Liver (tissue), 9 donors: ENCODE measurements around the gene ZNF227. TPM values are rescaled to one million over a fixed set of nuclear protein-coding genes. Genes with fewer than 3 reads are reported as not detected.

Source experiments
- DNase-seq: peaks from one replicate; pipeline ENCODE4 v3.0.0-alpha.2; 2017; ENCODE audit warnings: low spot score
- H3K27ac ChIP-seq, 2 donors: one replicate each; pipeline ENCODE4 v1.7.0; 2013; ENCODE audit warnings: inconsistent platforms in 2 of 2, low read length in 2 of 2, control low read depth in 1 of 2, low read depth in 1 of 2, mild to moderate bottlenecking in 1 of 2
- H3K27me3 ChIP-seq, 4 donors: one replicate each; pipeline versions ENCODE4 v1.6.1 to v1.7.0; 2013; ENCODE audit warnings: low read length in 3 of 4, inconsistent platforms in 1 of 4, mild to moderate bottlenecking in 1 of 4, moderate library complexity in 1 of 4; ENCODE audit not compliant: control insufficient read depth in 4 of 4, insufficient read depth in 4 of 4
- H3K36me3 ChIP-seq, 4 donors: one replicate each; pipeline versions ENCODE4 v1.6.1 to v1.7.0; 2013; ENCODE audit warnings: low read length in 3 of 4, mild to moderate bottlenecking in 3 of 4, low read depth in 1 of 4, moderate library complexity in 1 of 4; ENCODE audit not compliant: control insufficient read depth in 4 of 4, insufficient read depth in 3 of 4
- H3K4me1 ChIP-seq, 4 donors: one replicate each; pipeline versions ENCODE4 v1.6.1 to v1.7.0; 2013; ENCODE audit warnings: low read length in 3 of 4, mild to moderate bottlenecking in 3 of 4, moderate library complexity in 1 of 4; ENCODE audit not compliant: control insufficient read depth in 4 of 4, insufficient read depth in 4 of 4
- H3K4me3 ChIP-seq, 3 donors: one replicate each; pipeline versions ENCODE4 v1.6.1 to v1.7.0; 2013; ENCODE audit warnings: low read length in 3 of 3, control low read depth in 1 of 3, low read depth in 1 of 3, mild to moderate bottlenecking in 1 of 3
- H3K9ac ChIP-seq, 2 donors: one replicate each; pipeline ENCODE4 v1.7.0; 2013; ENCODE audit warnings: low read length in 2 of 2, mild to moderate bottlenecking in 2 of 2, moderate library complexity in 2 of 2, control low read depth in 1 of 2, low read depth in 1 of 2
- H3K9me3 ChIP-seq, 4 donors: one replicate each; pipeline versions ENCODE4 v1.6.1 to v1.7.0; 2013; ENCODE audit warnings: low read length in 3 of 4; ENCODE audit not compliant: control insufficient read depth in 4 of 4
- ATF3 ChIP-seq: IDR thresholded peaks from 2 replicates; pipeline ENCODE4 v1.6.1; 2016; ENCODE audit warnings: antibody characterized with exemption
- EGR1 ChIP-seq, 2 donors: IDR thresholded peaks; 2 replicates each; pipeline ENCODE4 v1.6.1; 2016 to 2018; ENCODE audit warnings: antibody characterized with exemption in 2 of 2, low read depth in 2 of 2
- FOXA1 ChIP-seq: IDR thresholded peaks from 2 replicates; pipeline ENCODE4 v1.6.1; 2016; ENCODE audit warnings: antibody characterized with exemption
- FOXA2 ChIP-seq: IDR thresholded peaks from 2 replicates; pipeline ENCODE4 v1.6.1; 2016; ENCODE audit warnings: antibody characterized with exemption
- GABPA ChIP-seq, 2 donors: IDR thresholded peaks in 1 of 2; conservative IDR thresholded peaks in 1 of 2; 2 replicates each; pipeline ENCODE4 v1.6.1; 2016; ENCODE audit warnings: antibody characterized with exemption in 2 of 2, mild to moderate bottlenecking in 1 of 2, moderate library complexity in 1 of 2
- HNF4A ChIP-seq, 2 donors: conservative IDR thresholded peaks; 2 replicates each; pipeline ENCODE4 v1.6.1; 2016; ENCODE audit warnings: antibody characterized with exemption in 2 of 2, mild to moderate bottlenecking in 2 of 2
- JUND ChIP-seq, 2 donors: IDR thresholded peaks; 2 replicates each; pipeline ENCODE4 v1.6.1; 2016; ENCODE audit warnings: antibody characterized with exemption in 2 of 2
- NR2F2 ChIP-seq: IDR thresholded peaks from 2 replicates; pipeline ENCODE4 v1.6.1; 2016; ENCODE audit warnings: antibody characterized with exemption
- RAD21 ChIP-seq, 2 donors: IDR thresholded peaks; 2 replicates each; pipeline ENCODE4 v1.6.1; 2016; ENCODE audit warnings: antibody characterized with exemption in 2 of 2, mild to moderate bottlenecking in 2 of 2
- TAF1 ChIP-seq: conservative IDR thresholded peaks from 2 replicates; pipeline ENCODE4 v1.6.1; 2016; ENCODE audit warnings: antibody characterized with exemption, mild to moderate bottlenecking
- YY1 ChIP-seq: IDR thresholded peaks from 2 replicates; pipeline ENCODE4 v1.6.1; 2016; ENCODE audit warnings: antibody characterized with exemption, mild to moderate bottlenecking
- WGBS: extraction: QIAGEN DNeasy Blood & Tissue Kit; methylation state at CpG from one replicate; pipeline ENCODE4 v1.1.7; 2013; 5-methylcytosine and 5-hydroxymethylcytosine counted together
- polyA plus RNA-seq, 2 donors: library from polyadenylated mRNA; stranded (reverse) in 1 of 2; unstranded in 1 of 2; fragments of 200-250 nt in 1 of 2; fragments of >200 nt in 1 of 2; fragmentation: Nextera tagmentation in 1 of 2; extraction: Ambion mirVana in 1 of 2; gene quantifications; one replicate each; pipeline versions ENCODE4 v1.2.1 to v1.2.3, GENCODE V29; 2013 to 2015
- total RNA-seq, 2 donors: library from RNA; depleted of rRNA; stranded (reverse); fragments of >200 nt; gene quantifications; one replicate each; pipeline ENCODE4 v1.2.3, GENCODE V29; 2014
- TF ChIP-seq, protein P1 (sequence below): fragments of 150-350 bp; IDR thresholded peaks from 2 replicates; pipeline ENCODE4 v1.5.1; 2017; ENCODE audit warnings: improper control_type of control experiment, low read depth, low read length; ENCODE audit not compliant: missing input control
- TF ChIP-seq, protein P2 (sequence below): IDR thresholded peaks from 2 replicates; pipeline ENCODE4 v1.6.1; 2016; ENCODE audit warnings: antibody characterized with exemption
- TF ChIP-seq, protein P3 (sequence below): IDR thresholded peaks from 2 replicates; pipeline ENCODE4 v1.6.1; 2016; ENCODE audit warnings: antibody characterized with exemption, mild to moderate bottlenecking
- donor health status: healthy.
- donor health status: healthy.
- donor health status: healthy.
- donor health status: healthy.
- donor health status: healthy.

The ZNF227 gene
- total and polyA plus RNA-seq, 4 donors: 3.3 to 10.9 (median 6.1) TPM

DNA sequence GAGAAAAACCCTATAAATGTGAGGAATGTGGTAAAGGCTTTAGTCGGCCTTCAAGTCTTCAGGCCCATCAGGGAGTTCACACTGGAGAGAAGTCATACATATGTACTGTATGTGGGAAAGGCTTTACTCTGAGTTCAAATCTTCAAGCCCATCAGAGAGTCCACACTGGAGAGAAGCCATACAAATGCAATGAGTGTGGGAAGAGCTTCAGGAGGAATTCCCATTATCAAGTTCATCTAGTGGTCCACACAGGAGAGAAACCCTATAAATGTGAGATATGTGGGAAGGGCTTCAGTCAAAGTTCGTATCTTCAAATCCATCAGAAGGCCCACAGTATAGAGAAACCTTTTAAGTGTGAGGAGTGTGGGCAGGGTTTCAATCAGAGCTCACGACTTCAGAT is 35.7 kb upstream of the ZNF227 start:
- WGBS: 98% methylated on average over 3 of the region's 3 CpGs
- peak overlapping the region in 2 of 3 donors; percentile 59 to 69 for H3K4me3 ChIP-seq

DNA sequence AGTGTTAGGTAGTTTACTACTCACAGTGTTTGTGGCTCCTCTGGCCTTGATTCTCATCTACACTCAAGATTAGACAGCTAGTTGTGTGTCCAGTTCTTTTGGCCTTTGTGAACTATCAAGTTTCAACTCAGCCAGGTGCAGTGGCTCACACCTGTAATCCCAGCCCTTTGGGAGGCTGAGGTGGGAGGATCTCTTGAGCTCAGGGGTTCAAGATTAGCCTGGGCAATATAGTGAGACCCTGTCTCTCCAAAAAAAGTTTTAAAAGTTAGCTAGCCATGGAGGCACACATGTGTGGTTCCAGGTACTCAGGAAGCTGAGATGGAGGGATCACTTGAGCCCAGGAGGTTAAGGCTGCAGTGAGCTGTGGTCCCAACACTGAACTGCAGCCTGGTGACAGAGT is 31.4 kb upstream of the ZNF227 start:
- H3K27me3 ChIP-seq: no peaks in the 10 kb centered on the region
- H3K9me3 ChIP-seq: peaks cover 42 to 81% (median 68%) of the 10 kb centered on the region in 4 donors
- H3K4me1 ChIP-seq: no peaks in the 10 kb centered on the region
- no peak overlapping the region for H3K9ac ChIP-seq
- peaks cover 2 to 16% (median 13%) of the 10 kb centered on the region in 4 donors for H3K36me3 ChIP-seq
- TF ChIP-seq FOXA1 (no peak), HNF4A (conservative IDR thresholded peaks at IDR 0.05) (no peak), TAF1 (no peak), NR2F2 (no peak), EGR1 (IDR thresholded peaks at IDR 0.05; ENCODE audit: low read depth in 2 of 2) (no peak), YY1 (no peak)
- TF ChIP-seq, protein P1, sequence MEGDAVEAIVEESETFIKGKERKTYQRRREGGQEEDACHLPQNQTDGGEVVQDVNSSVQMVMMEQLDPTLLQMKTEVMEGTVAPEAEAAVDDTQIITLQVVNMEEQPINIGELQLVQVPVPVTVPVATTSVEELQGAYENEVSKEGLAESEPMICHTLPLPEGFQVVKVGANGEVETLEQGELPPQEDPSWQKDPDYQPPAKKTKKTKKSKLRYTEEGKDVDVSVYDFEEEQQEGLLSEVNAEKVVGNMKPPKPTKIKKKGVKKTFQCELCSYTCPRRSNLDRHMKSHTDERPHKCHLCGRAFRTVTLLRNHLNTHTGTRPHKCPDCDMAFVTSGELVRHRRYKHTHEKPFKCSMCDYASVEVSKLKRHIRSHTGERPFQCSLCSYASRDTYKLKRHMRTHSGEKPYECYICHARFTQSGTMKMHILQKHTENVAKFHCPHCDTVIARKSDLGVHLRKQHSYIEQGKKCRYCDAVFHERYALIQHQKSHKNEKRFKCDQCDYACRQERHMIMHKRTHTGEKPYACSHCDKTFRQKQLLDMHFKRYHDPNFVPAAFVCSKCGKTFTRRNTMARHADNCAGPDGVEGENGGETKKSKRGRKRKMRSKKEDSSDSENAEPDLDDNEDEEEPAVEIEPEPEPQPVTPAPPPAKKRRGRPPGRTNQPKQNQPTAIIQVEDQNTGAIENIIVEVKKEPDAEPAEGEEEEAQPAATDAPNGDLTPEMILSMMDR: no peak
- TF ChIP-seq, protein P2, sequence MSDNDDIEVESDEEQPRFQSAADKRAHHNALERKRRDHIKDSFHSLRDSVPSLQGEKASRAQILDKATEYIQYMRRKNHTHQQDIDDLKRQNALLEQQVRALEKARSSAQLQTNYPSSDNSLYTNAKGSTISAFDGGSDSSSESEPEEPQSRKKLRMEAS: no peak
- no peak for DNase-seq
- peak overlapping the region in 2 of 3 donors; percentile 29 to 31 for H3K4me3 ChIP-seq
- H3K27ac ChIP-seq: no peak overlapping the region

More for the DNA sequence above, 35.7 kb upstream of the ZNF227 start:
- no peaks in the 10 kb centered on the region for H3K4me1 ChIP-seq
- no peak overlapping the region for H3K27ac ChIP-seq
- peaks cover 47 to 94% (median 81%) of the 10 kb centered on the region in 4 donors for H3K9me3 ChIP-seq
- peaks cover 21 to 59% (median 56%) of the 10 kb centered on the region in 4 donors for H3K36me3 ChIP-seq
- TF ChIP-seq TAF1 (no peak), RAD21 (IDR thresholded peaks at IDR 0.05) (no peak), ATF3 (no peak), FOXA2 (no peak), JUND (IDR thresholded peaks at IDR 0.05) (no peak), GABPA (IDR thresholded peaks at IDR 0.05 in 1 of 2, conservative IDR thresholded peaks at IDR 0.05 in 1 of 2) (no peak)
- TF ChIP-seq, protein P2: no peak
- TF ChIP-seq, protein P3, sequence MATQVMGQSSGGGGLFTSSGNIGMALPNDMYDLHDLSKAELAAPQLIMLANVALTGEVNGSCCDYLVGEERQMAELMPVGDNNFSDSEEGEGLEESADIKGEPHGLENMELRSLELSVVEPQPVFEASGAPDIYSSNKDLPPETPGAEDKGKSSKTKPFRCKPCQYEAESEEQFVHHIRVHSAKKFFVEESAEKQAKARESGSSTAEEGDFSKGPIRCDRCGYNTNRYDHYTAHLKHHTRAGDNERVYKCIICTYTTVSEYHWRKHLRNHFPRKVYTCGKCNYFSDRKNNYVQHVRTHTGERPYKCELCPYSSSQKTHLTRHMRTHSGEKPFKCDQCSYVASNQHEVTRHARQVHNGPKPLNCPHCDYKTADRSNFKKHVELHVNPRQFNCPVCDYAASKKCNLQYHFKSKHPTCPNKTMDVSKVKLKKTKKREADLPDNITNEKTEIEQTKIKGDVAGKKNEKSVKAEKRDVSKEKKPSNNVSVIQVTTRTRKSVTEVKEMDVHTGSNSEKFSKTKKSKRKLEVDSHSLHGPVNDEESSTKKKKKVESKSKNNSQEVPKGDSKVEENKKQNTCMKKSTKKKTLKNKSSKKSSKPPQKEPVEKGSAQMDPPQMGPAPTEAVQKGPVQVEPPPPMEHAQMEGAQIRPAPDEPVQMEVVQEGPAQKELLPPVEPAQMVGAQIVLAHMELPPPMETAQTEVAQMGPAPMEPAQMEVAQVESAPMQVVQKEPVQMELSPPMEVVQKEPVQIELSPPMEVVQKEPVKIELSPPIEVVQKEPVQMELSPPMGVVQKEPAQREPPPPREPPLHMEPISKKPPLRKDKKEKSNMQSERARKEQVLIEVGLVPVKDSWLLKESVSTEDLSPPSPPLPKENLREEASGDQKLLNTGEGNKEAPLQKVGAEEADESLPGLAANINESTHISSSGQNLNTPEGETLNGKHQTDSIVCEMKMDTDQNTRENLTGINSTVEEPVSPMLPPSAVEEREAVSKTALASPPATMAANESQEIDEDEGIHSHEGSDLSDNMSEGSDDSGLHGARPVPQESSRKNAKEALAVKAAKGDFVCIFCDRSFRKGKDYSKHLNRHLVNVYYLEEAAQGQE: no peak
- H3K9ac ChIP-seq: no peak overlapping the region
- no peaks in the 10 kb centered on the region for H3K27me3 ChIP-seq
- DNase-seq: no peak
